ENCODE measurements around the gene CTNNA3.
"Not testable (repeated sequence)": the region's sequence is repeated elsewhere in the genome, so short reads cannot be mapped to it uniquely, and the experiment has no call there.

CTNNA3 gene

GRCh38 chr10:66467042-66467441 is 1229.0 kb downstream of the CTNNA3 start:
- DNase-seq = no peak

- DNase-seq = no peak
These were observed 1229.4 kb downstream of the CTNNA3 start for GRCh38 chr10:66466622-66467021.

GRCh38 chr10:66463611-66464010 is 1232.4 kb downstream of the CTNNA3 start:
- no peak for DNase-seq

- no peak for DNase-seq
These were observed 1238.4 kb downstream of the CTNNA3 start for GRCh38 chr10:66457629-66458028.

- no peak for DNase-seq
These were observed 1240.7 kb downstream of the CTNNA3 start for GRCh38 chr10:66455304-66455703.

- DNase-seq = no peak
These were observed 1255.4 kb downstream of the CTNNA3 start for GRCh38 chr10:66440568-66440967.

DNA sequence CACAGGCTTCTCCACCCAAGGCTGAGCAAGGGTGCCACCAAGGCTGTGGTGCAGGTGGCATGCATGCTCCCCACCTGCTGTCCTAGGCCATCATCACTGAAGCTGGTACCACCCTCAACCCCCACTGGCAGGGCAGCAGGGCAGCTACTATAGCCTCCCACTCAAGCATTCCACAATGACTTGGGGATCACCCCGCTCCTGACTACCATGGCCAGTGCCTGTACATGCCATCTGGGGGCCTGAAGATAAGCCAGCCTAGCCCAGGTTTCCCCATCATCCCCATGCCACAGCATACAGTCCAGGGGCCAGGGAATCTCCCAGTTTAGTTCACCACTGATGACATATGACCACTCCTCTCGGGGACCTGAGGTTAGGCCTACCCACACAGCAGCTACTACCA is 1281.1 kb downstream of the CTNNA3 start:
- DNase-seq = no peak

GRCh38 chr10:66405566-66405965 is 1290.4 kb downstream of the CTNNA3 start:
- no peak for DNase-seq

- no peak for DNase-seq
These were observed 1297.3 kb downstream of the CTNNA3 start for GRCh38 chr10:66398669-66399068.

DNA sequence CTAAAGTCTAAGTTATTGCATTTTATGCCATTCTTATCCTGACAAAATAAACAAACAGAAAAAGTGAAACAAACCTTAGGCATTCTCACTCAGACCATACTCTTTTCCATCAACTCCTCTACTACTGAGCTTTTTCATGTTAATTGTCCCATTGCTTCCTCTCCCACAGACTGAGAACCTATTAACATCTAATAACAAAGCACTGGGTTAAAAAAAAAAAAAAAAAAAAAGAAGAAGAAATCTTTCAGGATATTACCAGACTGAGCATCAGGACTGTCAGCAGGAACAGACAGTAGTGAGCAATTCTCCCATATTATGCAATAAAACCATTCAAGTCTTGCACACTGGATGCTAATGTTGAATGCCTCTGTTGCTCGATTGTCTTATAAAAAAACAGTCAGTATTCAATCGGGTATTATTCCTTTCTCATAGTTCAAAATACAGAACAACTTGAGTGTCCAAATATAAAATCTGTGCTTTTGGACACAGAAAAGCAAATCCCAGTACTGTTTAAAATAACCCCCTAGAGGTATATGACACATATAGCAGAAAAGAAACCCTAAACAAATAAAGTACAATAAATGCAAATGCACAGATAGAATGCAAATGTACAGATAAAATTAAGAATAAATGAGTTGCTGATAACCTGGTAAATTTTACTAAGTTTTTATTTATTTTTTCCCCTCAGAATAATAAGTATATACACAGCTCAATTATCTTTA is 1301.5 kb downstream of the CTNNA3 start:
- no peak for DNase-seq

GRCh38 chr10:66390926-66391325 is 1305.1 kb downstream of the CTNNA3 start:
- no peak for DNase-seq

- DNase-seq = no peak
These were observed 1315.0 kb downstream of the CTNNA3 start for GRCh38 chr10:66381045-66381444.

- DNase-seq = no peak
These were observed 1317.7 kb downstream of the CTNNA3 start for GRCh38 chr10:66378117-66378876.

DNA sequence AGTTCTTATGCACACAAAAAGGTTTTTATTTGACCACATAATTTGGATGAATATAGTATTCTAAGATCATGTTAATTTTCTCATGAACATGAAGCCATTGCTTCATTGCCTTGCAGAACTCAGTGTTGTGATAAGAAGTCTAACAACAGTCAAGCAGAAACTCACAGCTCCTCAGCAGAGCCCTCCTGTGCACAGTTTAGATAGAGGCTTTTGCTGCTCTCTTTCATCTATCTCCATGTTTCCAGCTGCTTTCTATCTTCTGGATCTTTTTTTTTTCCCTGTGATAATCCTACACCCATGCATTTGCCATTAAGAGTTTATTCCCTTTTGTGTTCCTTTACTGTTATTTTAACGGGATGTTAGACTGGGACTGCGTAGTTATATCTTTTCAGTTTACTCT is 1327.8 kb downstream of the CTNNA3 start:
- no peak for DNase-seq

DNA sequence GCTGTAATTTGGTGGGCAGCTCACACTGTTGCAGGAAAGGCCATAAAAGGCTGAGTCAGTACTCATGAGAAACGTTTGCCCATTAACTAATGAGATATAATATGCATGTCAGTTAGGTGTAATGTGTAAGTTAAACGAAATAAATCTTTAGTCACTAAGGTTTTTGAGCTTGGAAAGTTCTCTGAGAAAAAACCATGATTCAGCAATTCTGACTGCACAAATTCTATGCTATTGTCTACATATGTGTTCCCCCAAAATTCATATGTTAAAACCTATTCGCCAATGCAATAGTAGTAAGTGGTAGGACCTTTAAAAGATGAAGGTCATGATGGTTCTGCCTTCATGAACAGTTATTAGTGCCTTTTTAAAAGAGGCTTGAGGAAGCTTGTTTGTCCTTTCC is 1329.8 kb downstream of the CTNNA3 start:
- no peak for DNase-seq

GRCh38 chr10:66365686-66366085 is 1330.3 kb downstream of the CTNNA3 start:
- DNase-seq = no peak

- no peak for DNase-seq
These were observed 1333.5 kb downstream of the CTNNA3 start for GRCh38 chr10:66362522-66362921.

- DNase-seq = not testable (repeated sequence)
These were observed 1342.2 kb downstream of the CTNNA3 start for GRCh38 chr10:66353822-66354221.

- DNase-seq = no peak
These were observed 1342.6 kb downstream of the CTNNA3 start for GRCh38 chr10:66353422-66353821.

DNA sequence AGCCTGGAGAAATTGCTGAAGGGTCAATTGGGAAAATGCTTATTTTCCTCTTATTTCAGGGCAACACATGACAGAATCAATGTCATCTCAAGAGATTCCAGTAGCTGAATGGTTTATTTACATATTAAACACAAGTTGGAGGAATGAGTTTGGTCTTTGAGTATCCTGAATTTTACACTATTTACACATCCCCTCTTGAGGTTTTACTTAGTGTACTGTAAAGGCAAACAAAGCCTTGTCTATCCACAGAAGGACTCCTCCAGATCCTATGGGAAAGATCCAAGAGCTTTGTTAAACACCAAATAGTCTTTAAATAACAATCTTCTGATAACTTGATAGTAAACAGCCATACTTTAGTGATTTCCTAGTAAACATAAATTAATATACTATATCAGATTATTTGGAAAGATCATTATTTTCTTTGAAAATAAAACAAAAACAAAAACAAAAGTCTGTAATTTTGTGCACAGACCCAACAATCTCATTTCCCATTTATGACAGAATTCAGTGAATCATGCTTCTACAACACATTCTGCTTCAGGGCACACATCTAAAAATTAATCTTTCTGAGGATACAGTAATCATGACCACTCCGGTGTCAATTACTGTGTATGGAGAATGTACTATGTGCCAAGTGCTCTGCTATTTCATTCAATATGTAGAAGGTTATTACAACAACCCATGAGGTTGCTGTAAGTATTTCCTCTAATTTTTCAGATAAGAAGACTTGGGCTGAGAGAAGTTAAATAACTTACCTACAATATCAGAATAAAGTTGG is 1345.2 kb downstream of the CTNNA3 start:
- no peak for DNase-seq

- DNase-seq = no peak
These were observed 1346.3 kb downstream of the CTNNA3 start for GRCh38 chr10:66349726-66350125.

DNA sequence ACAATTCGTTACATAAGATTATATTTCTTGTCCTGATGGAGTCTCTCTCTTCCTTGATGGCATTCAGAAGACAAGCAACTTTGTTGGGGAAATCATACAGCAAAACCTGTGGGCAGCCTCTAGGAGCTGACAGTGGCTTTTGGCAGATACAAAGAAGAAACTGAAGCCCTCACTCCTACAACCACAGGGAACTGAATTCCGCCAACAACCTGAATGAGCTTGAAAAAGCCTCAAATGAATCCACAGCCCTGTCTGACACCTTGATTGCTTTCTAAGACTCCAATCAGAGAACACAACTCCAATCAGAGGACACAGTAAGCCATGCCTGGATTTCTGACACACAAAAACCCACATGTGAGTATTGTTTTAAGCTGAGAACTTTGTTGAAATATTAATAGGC is 1346.9 kb downstream of the CTNNA3 start:
- DNase-seq = no peak

GRCh38 chr10:66337211-66337610 is 1358.8 kb downstream of the CTNNA3 start:
- DNase-seq = no peak

DNA sequence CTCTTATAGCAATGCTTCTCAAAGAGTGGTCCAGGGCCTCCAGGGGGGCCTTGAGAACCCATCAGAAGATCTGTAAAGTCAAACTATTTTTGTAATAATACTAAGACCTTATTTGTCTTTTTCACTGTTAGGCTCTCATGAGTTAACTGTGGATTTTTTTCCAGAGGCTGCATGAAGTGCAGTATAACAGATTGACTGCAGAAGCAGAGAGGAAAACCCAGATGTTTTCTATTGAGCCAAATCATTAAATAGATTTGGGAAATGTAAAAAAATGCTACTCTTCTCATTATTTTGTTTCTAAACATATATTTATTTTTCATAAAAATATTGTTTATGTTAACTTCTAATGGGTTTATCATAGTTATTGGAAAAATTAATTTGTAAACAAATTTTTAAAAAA is 1359.2 kb downstream of the CTNNA3 start:
- DNase-seq = no peak
